22Rv1 (cell line): Measurements from ENCODE around the gene CFAP54.

Experiments
- CTCF ChIP-seq: fragments of 450-650 bp; IDR thresholded peaks from 2 replicates; pipeline ENCODE4 v1.5.1; 2017; ENCODE audit warnings: mild to moderate bottlenecking
- ZFX ChIP-seq: fragments of 450-650 bp; IDR thresholded peaks from 2 replicates; pipeline ENCODE4 v1.6.1; 2017; ENCODE audit warnings: antibody characterized with exemption, borderline replicate concordance

DNA sequence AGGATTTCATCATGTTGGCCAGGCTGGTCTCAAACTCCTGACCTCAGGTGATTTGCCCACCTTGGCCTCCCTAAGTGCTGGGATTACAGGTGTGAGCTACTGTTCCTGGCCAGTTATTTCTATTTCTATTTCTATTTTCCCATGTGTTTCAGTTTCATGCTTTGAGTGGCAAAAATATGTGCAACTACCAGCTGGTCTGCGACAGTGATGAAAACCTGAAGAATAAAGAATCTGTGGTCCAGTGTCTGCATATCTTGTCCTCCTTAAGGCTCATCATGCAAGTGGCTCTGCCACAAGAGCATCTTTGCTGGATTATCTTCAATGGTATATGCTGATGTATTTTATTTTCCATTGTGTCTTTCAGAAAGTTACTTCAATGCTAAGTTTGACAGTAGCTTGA is 17.4 kb downstream of the CFAP54 start:
- TF ChIP-seq CTCF: no peak
- TF ChIP-seq ZFX: no peak
